Peyer's patch (tissue), 4 donors: ENCODE measurements around the gene TTC39C. TPM values are rescaled to one million over a fixed set of nuclear protein-coding genes. Genes with fewer than 3 reads are reported as not detected.

Experiments used
- DNase-seq, 3 donors: peaks; one replicate each; pipeline ENCODE4 v3.0.0-alpha.2; 2017 to 2019
- H3K27ac ChIP-seq, 4 donors: fragments of 200-600 bp; sonication (generic); one replicate each; pipeline ENCODE4 v1.5.1; 2016 to 2019
- H3K27me3 ChIP-seq, 2 donors: fragments of 200-600 bp; sonication (generic); one replicate each; pipeline ENCODE4 v1.5.1; 2019
- H3K36me3 ChIP-seq, 3 donors: fragments of 200-600 bp; sonication (generic); one replicate each; pipeline ENCODE4 v1.5.1; 2016 to 2019
- H3K4me1 ChIP-seq, 4 donors: fragments of 200-600 bp; sonication (generic); one replicate each; pipeline ENCODE4 v1.5.1; 2016 to 2019
- H3K4me3 ChIP-seq, 4 donors: fragments of 200-600 bp; sonication (generic); 1 replicate in 3 of 4; 2 replicates in 1 of 4; pipeline ENCODE4 v1.5.1; 2016 to 2019; ENCODE audit warnings: mild to moderate bottlenecking in 1 of 4
- H3K9me3 ChIP-seq, 4 donors: fragments of 200-600 bp; sonication (generic); one replicate each; pipeline ENCODE4 v1.5.1; 2016 to 2019; ENCODE audit warnings: mild to moderate bottlenecking in 1 of 4
- POLR2A ChIP-seq, 2 donors: fragments of 450-650 bp; IDR thresholded peaks; one replicate each; pipeline ENCODE4 v1.5.1; 2017; ENCODE audit warnings: antibody characterized with exemption in 2 of 2, mild to moderate bottlenecking in 2 of 2, moderate library complexity in 2 of 2
- total RNA-seq, 4 donors: library from RNA; depleted of rRNA; stranded (reverse); fragments of >200 nt; gene quantifications; one replicate each; pipeline ENCODE4 v1.1.0, GENCODE V29; 2016
- TF ChIP-seq, protein P1 (sequence below), 6 experiments: fragments of 450-650 bp in 4 of 6; fragments of 200-600 bp in 2 of 6; sonication (generic) in 1 of 6; IDR thresholded peaks; one replicate each; pipeline ENCODE4 v1.5.1; 2017 to 2019; ENCODE audit warnings: antibody characterized with exemption in 6 of 6, mild to moderate bottlenecking in 3 of 6, moderate library complexity in 1 of 6

The TTC39C gene
- total RNA-seq, 4 donors from 2014 or later: 11.0 to 32.2 (median 14.2) TPM

GRCh38 chr18:23977103-23977502 is 37.5 kb upstream of the TTC39C start:
- peaks cover 0 to 8% (median 3%) of the 10 kb centered on the region in 4 donors for H3K4me1 ChIP-seq
- no peaks in the 10 kb centered on the region for H3K9me3 ChIP-seq
- H3K36me3 ChIP-seq: no peaks in the 10 kb centered on the region
- no peak overlapping the region for H3K4me3 ChIP-seq
- no peak overlapping the region for H3K27ac ChIP-seq
- no peaks in the 10 kb centered on the region for H3K27me3 ChIP-seq
- TF ChIP-seq, protein P1, sequence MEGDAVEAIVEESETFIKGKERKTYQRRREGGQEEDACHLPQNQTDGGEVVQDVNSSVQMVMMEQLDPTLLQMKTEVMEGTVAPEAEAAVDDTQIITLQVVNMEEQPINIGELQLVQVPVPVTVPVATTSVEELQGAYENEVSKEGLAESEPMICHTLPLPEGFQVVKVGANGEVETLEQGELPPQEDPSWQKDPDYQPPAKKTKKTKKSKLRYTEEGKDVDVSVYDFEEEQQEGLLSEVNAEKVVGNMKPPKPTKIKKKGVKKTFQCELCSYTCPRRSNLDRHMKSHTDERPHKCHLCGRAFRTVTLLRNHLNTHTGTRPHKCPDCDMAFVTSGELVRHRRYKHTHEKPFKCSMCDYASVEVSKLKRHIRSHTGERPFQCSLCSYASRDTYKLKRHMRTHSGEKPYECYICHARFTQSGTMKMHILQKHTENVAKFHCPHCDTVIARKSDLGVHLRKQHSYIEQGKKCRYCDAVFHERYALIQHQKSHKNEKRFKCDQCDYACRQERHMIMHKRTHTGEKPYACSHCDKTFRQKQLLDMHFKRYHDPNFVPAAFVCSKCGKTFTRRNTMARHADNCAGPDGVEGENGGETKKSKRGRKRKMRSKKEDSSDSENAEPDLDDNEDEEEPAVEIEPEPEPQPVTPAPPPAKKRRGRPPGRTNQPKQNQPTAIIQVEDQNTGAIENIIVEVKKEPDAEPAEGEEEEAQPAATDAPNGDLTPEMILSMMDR (IDR thresholded peaks at IDR 0.05): no peak
- no peak for TF ChIP-seq POLR2A (IDR thresholded peaks at IDR 0.05)
- no peak for DNase-seq

GRCh38 chr18:23977719-23978483 is 36.7 kb upstream of the TTC39C start:
- no peak overlapping the region for H3K4me3 ChIP-seq
- H3K36me3 ChIP-seq: no peaks in the 10 kb centered on the region
- H3K4me1 ChIP-seq: peaks cover 0 to 16% (median 3%) of the 10 kb centered on the region in 4 donors
- no peak overlapping the region for H3K27ac ChIP-seq
- H3K9me3 ChIP-seq: no peaks in the 10 kb centered on the region
- DNase-seq: peak in 1 of 3 donors; percentile 27
- no peaks in the 10 kb centered on the region for H3K27me3 ChIP-seq
- TF ChIP-seq, protein P1 (IDR thresholded peaks at IDR 0.05): no peak
- TF ChIP-seq POLR2A (IDR thresholded peaks at IDR 0.05): no peak

- H3K27ac ChIP-seq: peak overlapping the region in 1 of 4 donors; percentile 64
- no peaks in the 10 kb centered on the region for H3K36me3 ChIP-seq
- no peak for TF ChIP-seq POLR2A (IDR thresholded peaks at IDR 0.05)
- TF ChIP-seq, protein P1 (IDR thresholded peaks at IDR 0.05): no peak
- H3K27me3 ChIP-seq: no peaks in the 10 kb centered on the region
- H3K4me3 ChIP-seq: no peak overlapping the region
- DNase-seq: peak in 2 of 3 donors; percentile 30 to 46
- no peaks in the 10 kb centered on the region for H3K9me3 ChIP-seq
- peaks cover 0 to 16% (median 3%) of the 10 kb centered on the region in 4 donors for H3K4me1 ChIP-seq
Observed at GRCh38 chr18:23981369-23981980, 33.1 kb upstream of the TTC39C start.

DNA sequence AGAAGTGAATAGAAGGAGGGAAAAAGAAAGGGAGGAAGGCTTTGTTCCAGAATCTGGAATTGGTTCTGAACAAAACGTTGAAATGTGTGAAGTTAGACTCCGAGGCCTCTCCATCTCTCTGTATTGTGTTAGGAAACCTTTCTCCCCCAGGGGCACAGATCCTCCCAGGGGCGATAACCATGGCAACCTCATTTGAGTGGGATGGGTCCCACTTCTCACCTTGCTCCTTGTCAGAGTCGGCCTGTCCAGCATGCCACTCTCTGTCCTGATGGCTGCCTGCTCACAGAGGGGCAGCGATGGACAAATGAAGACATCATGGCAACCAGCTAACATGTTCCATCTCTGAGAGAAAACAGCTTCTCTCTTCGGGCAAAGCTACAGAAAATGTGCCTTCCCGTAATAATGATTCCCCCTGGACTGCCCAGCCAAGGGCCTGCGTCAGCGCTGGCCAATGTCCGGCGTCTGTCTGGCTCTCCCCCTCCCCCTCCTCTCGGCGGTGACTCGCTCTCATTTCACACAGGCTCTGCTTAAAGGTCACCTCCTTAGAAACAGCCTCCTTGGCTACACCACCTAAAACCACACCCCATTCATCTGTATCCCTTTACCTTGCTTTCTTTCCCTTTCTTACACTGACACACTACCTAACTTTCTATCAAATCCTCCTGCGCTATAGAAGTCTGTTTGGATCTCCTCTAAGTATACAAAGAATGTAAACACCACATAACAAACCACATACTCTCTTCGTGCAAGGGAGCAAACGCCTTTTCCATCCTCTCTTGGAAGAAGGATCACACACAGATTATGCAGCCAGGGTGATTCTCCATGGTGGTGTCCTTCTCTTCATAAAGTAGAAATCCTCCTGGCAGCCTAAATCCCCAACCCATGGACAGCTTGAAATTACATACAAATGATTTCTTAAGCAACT is 32.1 kb upstream of the TTC39C start:
- no peaks in the 10 kb centered on the region for H3K27me3 ChIP-seq
- H3K9me3 ChIP-seq: no peaks in the 10 kb centered on the region
- peaks cover 0 to 16% (median 3%) of the 10 kb centered on the region in 4 donors for H3K4me1 ChIP-seq
- H3K36me3 ChIP-seq: no peaks in the 10 kb centered on the region
- no peak for TF ChIP-seq POLR2A (IDR thresholded peaks at IDR 0.05)
- TF ChIP-seq, protein P1 (IDR thresholded peaks at IDR 0.05): no peak
- DNase-seq: peak in 2 of 3 donors; percentile 59 to 70
- no peak overlapping the region for H3K4me3 ChIP-seq
- H3K27ac ChIP-seq: peak overlapping the region in 1 of 4 donors; percentile 64

DNA sequence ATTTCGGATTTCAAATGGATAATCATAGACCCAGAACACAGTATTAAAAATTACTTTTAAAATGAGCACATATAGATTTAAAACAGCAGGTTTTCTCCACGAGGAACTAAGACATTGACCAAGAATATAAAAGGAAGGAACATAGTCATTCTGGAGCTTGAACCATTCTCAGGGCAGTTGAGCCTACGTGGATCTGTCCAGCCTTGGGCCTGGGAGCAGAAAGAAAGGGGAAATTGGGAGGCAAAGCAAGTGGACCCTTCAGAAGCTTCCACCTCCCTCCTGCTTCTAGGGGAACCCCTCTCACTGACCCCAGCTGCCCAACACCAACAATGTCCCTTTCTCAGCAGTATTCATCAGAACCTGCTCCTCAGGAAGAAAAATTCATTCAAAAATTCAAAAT is 31.4 kb upstream of the TTC39C start:
- no peak for DNase-seq
- Histone ChIP-seq H3K27me3 (no peaks in the 10 kb centered on the region), H3K27ac (peak overlapping the region in 1 of 4 donors; percentile 64), H3K36me3 (no peaks in the 10 kb centered on the region), H3K4me3 (no peak overlapping the region), H3K9me3 (no peaks in the 10 kb centered on the region), H3K4me1 (peaks cover 0 to 16% (median 3%) of the 10 kb centered on the region in 4 donors)
- TF ChIP-seq POLR2A (IDR thresholded peaks at IDR 0.05): no peak
- TF ChIP-seq, protein P1 (IDR thresholded peaks at IDR 0.05): no peak
